Colon (tissue), 2 donors: ENCODE data around the gene COL6A2.
"Not testable (repeated sequence)": the region's sequence is repeated elsewhere in the genome, so short reads cannot be mapped to it uniquely, and the experiment has no call there.

Experiments
- FAIRE-seq: peaks from 2 replicates; lab custom pipeline; 2012; peaks lifted over from hg19 to GRCh38; lab: Jason Lieb, UNC
- donor health status: control.
- donor health status: control.

The COL6A2 gene

GRCh38 chr21:46079352-46080170, 18.4 kb upstream of the COL6A2 start:
- no peak for FAIRE-seq

GRCh38 chr21:46080171-46081021, 17.5 kb upstream of the COL6A2 start:
- FAIRE-seq, result no peak

- FAIRE-seq, result no peak
Observed at GRCh38 chr21:46081022-46081861, 16.7 kb upstream of the COL6A2 start.

GRCh38 chr21:46081862-46082712, 15.8 kb upstream of the COL6A2 start:
- FAIRE-seq, result no peak

- FAIRE-seq, result no peak
Observed at GRCh38 chr21:46082713-46082962, 15.3 kb upstream of the COL6A2 start.

- no peak for FAIRE-seq
Observed at GRCh38 chr21:46082963-46083790, 14.7 kb upstream of the COL6A2 start.

GRCh38 chr21:46083791-46084561, 13.9 kb upstream of the COL6A2 start:
- FAIRE-seq, result no peak

- no peak for FAIRE-seq
Observed at GRCh38 chr21:46084709-46085108, 13.2 kb upstream of the COL6A2 start.

GRCh38 chr21:46085259-46085658, 12.7 kb upstream of the COL6A2 start:
- not testable (repeated sequence) for FAIRE-seq

GRCh38 chr21:46087641-46088040, 10.3 kb upstream of the COL6A2 start:
- no peak for FAIRE-seq

- FAIRE-seq, result no peak
Observed at GRCh38 chr21:46088189-46088588, 9.7 kb upstream of the COL6A2 start.

GRCh38 chr21:46089285-46089684, 8.6 kb upstream of the COL6A2 start:
- FAIRE-seq, result no peak

- no peak for FAIRE-seq
Observed at GRCh38 chr21:46091118-46091517, 6.8 kb upstream of the COL6A2 start.

- no peak for FAIRE-seq
Observed at GRCh38 chr21:46091631-46092025, 6.3 kb upstream of the COL6A2 start.

- no peak for FAIRE-seq
Observed at GRCh38 chr21:46092026-46092764, 5.7 kb upstream of the COL6A2 start.

GRCh38 chr21:46092811-46093667, 4.9 kb upstream of the COL6A2 start:
- FAIRE-seq, result no peak

GRCh38 chr21:46093668-46094400, 4.1 kb upstream of the COL6A2 start:
- no peak for FAIRE-seq
